ENCODE data around the gene FOXJ3. TPM values are rescaled to one million over a fixed set of nuclear protein-coding genes. Genes with fewer than 3 reads are reported as not detected.

The FOXJ3 gene
- total and polyA plus RNA-seq, 7 donors, result 14.4 to 53.8 (median 39.9) TPM

GRCh38 chr1:42168763-42169162 is 166.3 kb downstream of the FOXJ3 start:
- peak; percentile 33 for DNase-seq
- 97% methylated on average over 3 of the region's 3 CpGs for WGBS, 2 donors
- intact Hi-C loops (cut with DNase I), result no loop called here
- no peak for TF ChIP-seq CTCF (IDR thresholded peaks at IDR 0.05)
- TF ChIP-seq EP300 (IDR thresholded peaks at IDR 0.05), result no peak
- no peak for TF ChIP-seq POLR2A (IDR thresholded peaks at IDR 0.05)
- no peak for TF ChIP-seq POLR2AphosphoS5 (IDR thresholded peaks at IDR 0.05)
- no peak overlapping the region for H3K4me3 ChIP-seq
- peaks cover 0 to 21% (median 18%) of the 10 kb centered on the region in 4 donors for H3K4me1 ChIP-seq
- H3K36me3 ChIP-seq, result no peaks in the 10 kb centered on the region
- H3K9me3 ChIP-seq, result no peaks in the 10 kb centered on the region
- H3K27ac ChIP-seq, result no peak overlapping the region
- H3K27me3 ChIP-seq, result no peaks in the 10 kb centered on the region

DNA sequence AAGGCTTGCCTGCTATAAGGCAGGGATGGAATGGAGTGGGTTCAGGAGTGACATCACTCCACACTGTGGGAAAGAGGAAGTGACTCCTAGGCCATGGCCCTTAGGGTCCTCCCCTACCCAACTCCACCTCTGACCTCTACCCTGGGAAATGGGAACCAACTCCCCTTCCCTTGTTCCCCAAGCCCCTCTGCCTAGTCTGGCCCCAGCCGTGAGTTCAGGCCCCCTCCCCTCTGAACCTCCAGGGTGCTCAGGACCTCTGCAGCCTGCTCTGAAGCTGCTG is 166.7 kb downstream of the FOXJ3 start:
- intact Hi-C loops (cut with DNase I), result no loop called here
- Histone ChIP-seq H3K4me1 (peaks cover 0 to 16% (median 14%) of the 10 kb centered on the region in 4 donors), H3K4me3 (no peak overlapping the region), H3K9me3 (no peaks in the 10 kb centered on the region), H3K27me3 (no peaks in the 10 kb centered on the region), H3K36me3 (no peaks in the 10 kb centered on the region), H3K27ac (no peak overlapping the region)
- WGBS, 2 donors, result 65 to 78% methylated on average over 1 of the region's 1 CpG
- TF ChIP-seq EP300 (IDR thresholded peaks at IDR 0.05), result no peak
- TF ChIP-seq POLR2AphosphoS5 (IDR thresholded peaks at IDR 0.05), result no peak
- no peak for TF ChIP-seq CTCF (IDR thresholded peaks at IDR 0.05)
- TF ChIP-seq POLR2A (IDR thresholded peaks at IDR 0.05), result no peak
- peak; percentile 38 for DNase-seq

GRCh38 chr1:42167611-42168390 is 167.2 kb downstream of the FOXJ3 start:
- TF ChIP-seq POLR2A (IDR thresholded peaks at IDR 0.05) (no peak), POLR2AphosphoS5 (IDR thresholded peaks at IDR 0.05) (no peak), CTCF (IDR thresholded peaks at IDR 0.05) (no peak), EP300 (IDR thresholded peaks at IDR 0.05) (no peak)
- Histone ChIP-seq H3K4me3 (no peak overlapping the region), H3K36me3 (no peaks in the 10 kb centered on the region), H3K27me3 (no peaks in the 10 kb centered on the region), H3K27ac (no peak overlapping the region), H3K9me3 (no peaks in the 10 kb centered on the region), H3K4me1 (peaks cover 0 to 11% (median 8%) of the 10 kb centered on the region in 4 donors)
- intact Hi-C loops (cut with DNase I), result no loop called here
- 69 to 86% methylated on average over 21 of the region's 21 CpGs for WGBS, 2 donors
- peak; percentile 55 for DNase-seq

- WGBS, 2 donors, result 14 to 57% methylated on average over 12 of the region's 12 CpGs
- Histone ChIP-seq H3K4me3 (no peak overlapping the region), H3K27me3 (no peaks in the 10 kb centered on the region), H3K36me3 (no peaks in the 10 kb centered on the region), H3K4me1 (peaks cover 0 to 7% (median 2%) of the 10 kb centered on the region in 4 donors), H3K9me3 (peaks cover 0 to 7% (median 2%) of the 10 kb centered on the region in 4 donors), H3K27ac (no peak overlapping the region)
- peak; percentile 50 for DNase-seq
- intact Hi-C loops (cut with DNase I), result no loop called here
- TF ChIP-seq POLR2A (IDR thresholded peaks at IDR 0.05) (no peak), EP300 (IDR thresholded peaks at IDR 0.05) (no peak), POLR2AphosphoS5 (IDR thresholded peaks at IDR 0.05) (no peak), CTCF (IDR thresholded peaks at IDR 0.05) (no peak)
These were observed 169.4 kb downstream of the FOXJ3 start for GRCh38 chr1:42165511-42166210.

Data from sigmoid colon (tissue), 7 donors.